Posterior cingulate gyrus (tissue), 11 donors: ENCODE results near the gene COX4I1.
"Not testable (repeated sequence)": the region's sequence is repeated elsewhere in the genome, so short reads cannot be mapped to it uniquely, and the experiment has no call there.

Source experiments
- DNase-seq, 10 donors: peaks; one replicate each; pipeline versions ENCODE4 v3.0.0 to v3.0.0-alpha.2; 2020 to 2021; ENCODE audit warnings: mixed read lengths in 3 of 10
- intact Hi-C: fragments of 100-400 bp; cut with DNase I; formaldehyde crosslinking; loops from one replicate; pipeline ENCODE4 v1.15.1; 2023

The COX4I1 gene

DNA sequence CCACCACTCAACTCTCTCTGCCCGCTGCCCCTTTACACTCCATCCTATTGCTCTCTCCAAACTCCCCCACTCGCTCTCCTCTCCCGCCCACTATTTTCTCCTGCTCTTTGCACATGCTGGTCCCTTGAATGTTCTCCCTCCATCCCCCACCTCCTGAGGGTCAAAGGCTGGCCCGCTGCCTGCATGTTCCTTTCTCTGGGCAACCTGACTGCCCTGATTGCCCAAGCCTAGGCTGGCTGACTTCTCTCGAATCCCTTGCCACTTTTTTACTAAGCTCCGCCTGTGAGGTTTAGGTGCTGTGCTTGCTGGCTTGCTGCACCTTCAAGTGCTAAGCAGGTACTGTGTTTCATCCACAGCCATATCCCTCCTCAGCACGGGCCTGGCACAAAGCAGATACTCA, 2.9 kb upstream of the COX4I1 start:
- intact Hi-C loops: loop anchor here (10.0 kb wide), 1 partner anchor 142 kb away; no protein-coding TSS in a partner anchor
- peak in 1 of 10 donors; percentile 55 for DNase-seq

DNA sequence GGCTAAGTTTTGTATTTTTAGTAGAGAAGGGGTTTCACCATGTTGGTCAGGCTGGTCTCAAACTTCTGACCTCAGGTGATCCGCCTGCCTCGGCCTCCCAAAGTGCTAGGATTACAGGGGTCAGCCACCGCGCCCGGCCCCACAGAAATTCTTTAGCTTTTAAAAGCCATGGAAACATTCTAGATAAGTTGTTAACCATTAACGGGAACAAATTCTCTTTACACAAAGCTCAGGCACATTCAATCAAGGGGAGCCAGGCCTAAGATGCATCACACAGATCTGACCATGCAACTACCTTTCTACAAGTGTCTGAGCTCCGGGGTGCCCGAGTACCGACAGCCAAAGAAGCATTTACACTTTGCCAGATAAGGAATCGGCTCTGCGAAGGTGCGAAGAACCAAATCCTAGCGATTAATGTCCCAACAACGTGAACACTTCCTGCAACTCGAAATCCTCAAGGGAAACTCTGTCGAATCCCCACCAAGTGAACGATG, 1.2 kb upstream of the COX4I1 start:
- peak in 1 of 10 donors; percentile 53 for DNase-seq
- intact Hi-C loops: loop anchor here (10.0 kb wide), 1 partner anchor 144 kb away; no protein-coding TSS in a partner anchor

DNA sequence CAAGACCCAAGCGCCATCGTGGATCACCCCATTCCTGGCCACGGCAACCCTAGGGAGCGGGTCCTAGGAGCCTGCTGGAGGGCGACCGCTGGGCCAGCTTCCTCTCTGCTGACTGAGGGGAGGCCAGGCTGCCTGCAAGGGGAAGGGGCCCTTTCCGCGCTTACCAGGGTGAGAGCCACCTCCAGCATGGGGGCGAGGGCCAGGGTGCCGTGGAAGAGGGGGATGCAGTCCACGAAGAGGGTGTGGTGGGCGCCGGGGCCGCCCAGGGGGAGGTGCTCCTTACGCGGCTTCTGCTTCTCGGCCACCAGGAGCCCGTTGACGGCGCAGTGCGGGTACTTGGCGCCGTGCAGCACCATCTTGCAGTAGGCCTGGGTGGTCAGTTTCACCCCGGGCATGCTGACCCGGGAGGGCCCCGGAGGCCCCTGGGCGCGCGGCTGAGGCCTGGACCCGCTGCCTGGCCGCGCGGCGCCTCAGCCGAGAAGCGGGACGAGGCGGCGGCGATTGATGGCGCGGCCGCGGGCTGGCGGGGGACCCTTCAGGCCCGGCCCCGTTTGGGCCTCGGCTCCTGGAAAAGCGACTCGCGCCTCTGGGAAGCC, 496 bp upstream of the COX4I1 start:
- intact Hi-C loops: loop anchor here (10.0 kb wide), 1 partner anchor 144 kb away; no protein-coding TSS in a partner anchor
- DNase-seq: no peak

DNA sequence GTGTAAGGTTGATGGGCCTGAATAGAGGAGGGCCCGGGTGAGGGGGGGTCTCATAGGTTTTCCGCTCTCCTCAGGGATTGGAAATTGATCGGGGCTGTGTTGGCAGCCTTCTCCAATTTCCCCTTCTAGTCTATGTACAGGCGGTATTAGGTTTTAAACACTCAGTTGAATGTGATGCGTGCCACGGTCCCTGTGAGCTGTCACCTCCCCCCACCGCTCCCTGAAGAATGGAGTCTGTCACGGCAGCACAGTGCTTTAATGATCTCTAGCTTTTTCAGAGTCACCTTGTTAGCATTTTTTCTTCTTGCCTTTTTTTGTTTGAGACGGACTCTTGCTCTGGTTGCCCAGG, 800 bp downstream of the COX4I1 start:
- intact Hi-C loops: no loop called here
- no peak for DNase-seq

DNA sequence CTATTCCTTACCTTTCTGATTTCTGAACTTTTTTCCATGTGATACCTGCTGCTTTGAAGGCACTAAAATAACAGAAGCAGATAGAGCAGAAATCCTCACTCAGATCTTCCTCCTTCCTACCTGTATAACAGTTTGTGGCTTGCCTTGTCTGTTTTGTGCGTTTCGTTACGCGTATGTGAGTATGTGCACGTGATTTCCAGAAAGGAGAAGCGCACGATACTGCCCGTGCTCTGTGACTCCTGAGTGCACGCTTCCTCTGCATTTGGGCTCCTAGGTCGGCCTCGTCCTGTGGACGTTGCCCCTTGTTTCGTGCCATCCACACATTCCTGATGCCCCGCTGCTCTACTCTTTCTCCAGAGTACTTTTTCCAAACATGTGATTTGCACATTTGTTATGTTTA, 4.1 kb downstream of the COX4I1 start:
- DNase-seq: no peak
- intact Hi-C loops: no loop called here

DNA sequence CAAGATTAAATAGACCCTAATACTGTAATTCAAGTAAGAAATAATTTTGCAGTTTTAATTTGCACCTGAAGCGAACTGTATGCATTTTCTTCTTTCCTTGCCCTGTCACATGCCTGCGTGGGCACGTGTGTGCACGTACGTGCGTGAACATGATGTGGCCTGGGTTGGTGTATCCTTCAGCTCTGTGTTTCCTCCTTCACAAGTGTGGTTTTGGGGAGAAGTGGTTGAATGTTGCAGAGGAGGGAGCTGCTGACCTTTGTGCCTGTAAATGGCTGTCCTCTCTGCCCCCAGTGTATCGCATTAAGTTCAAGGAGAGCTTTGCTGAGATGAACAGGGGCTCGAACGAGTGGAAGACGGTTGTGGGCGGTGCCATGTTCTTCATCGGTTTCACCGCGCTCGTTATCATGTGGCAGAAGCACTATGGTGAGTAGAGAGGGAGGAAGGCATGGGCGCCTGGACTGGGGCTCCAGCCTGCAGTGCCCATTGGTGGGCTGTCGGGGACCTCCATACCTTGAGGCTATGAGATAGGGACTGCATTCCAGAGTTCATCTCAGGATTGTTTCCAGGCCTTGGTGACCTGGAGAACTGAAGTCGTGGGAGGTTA, 6.0 kb downstream of the COX4I1 start:
- intact Hi-C loops: no loop called here
- DNase-seq: no peak

DNA sequence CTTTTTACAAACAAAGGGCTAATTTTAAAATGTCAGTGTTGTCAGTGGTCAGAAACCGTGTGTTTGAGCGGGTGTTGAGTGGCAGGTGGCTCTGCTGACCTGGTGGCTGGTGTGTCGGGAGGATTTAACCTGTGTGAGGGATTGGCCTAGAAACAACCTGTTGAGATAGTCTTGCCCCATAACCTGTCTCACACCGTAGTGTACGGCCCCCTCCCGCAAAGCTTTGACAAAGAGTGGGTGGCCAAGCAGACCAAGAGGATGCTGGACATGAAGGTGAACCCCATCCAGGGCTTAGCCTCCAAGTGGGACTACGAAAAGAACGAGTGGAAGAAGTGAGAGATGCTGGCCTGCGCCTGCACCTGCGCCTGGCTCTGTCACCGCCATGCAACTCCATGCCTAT, 7.0 kb downstream of the COX4I1 start:
- peak in 1 of 10 donors; percentile 52 for DNase-seq
- intact Hi-C loops: no loop called here

DNA sequence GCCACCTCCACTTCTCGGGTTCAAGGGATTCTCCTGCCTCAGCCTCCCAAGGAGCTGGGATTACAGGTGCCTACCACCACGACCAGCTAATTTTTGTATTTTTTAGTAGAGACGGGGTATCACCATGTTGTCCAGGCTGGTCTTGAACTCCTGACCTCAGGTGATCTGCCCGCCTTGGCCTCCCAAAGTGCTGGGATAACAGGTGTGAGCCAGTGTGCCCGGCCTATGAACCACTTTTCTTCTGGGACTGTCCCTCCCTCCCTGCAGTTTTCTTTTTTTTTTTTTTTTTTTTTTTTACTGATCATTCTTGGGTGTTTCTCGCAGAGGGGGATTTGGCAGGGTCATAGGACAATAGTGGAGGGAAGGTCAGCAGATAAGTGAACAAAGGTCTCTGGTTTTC, 7.8 kb downstream of the COX4I1 start:
- intact Hi-C loops: not testable (repeated sequence)

DNA sequence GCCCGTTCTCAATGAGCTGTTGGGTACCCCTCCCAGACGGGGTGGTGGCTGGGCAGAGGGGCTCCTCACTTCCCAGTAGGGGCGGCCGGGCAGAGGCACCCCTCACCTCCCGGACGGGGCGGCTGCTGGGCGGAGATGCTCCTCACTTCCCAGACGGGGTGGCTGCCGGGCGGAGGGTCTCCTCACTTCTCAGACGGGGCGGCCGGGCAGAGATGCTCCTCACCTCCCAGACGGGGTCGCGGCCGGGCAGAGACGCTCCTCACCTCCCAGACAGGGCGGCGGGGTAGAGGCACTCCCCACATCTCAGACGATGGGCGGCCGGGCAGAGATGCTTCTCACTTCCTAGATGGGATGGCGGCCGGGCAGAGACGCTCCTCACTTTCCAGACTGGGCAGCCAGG, 8.6 kb downstream of the COX4I1 start:
- DNase-seq, intact Hi-C loops: not testable (repeated sequence)

More for the DNA sequence above, 7.8 kb downstream of the COX4I1 start:
- peak in 1 of 10 donors; percentile 74 for DNase-seq

DNA sequence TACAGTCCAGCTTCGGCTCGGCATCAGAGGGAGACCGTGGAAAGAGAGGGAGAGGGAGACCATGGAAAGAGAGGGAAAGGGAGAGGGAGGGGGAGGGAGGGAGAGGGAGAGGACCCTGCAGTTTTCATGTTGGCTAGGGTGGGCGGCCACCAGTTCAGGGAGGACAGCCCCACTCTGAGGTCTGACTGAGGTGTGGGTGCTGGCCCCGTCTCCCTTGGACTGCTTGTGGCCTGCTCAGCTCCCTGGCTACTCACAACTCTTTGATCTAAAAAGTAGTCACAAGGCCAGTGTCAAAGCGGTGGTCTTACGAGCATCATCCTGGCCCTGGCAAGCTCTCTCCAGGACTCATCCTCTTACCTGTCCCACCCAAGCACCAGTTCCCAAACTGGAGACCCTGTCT, 9.4 kb downstream of the COX4I1 start:
- DNase-seq: no peak
- intact Hi-C loops: no loop called here

DNA sequence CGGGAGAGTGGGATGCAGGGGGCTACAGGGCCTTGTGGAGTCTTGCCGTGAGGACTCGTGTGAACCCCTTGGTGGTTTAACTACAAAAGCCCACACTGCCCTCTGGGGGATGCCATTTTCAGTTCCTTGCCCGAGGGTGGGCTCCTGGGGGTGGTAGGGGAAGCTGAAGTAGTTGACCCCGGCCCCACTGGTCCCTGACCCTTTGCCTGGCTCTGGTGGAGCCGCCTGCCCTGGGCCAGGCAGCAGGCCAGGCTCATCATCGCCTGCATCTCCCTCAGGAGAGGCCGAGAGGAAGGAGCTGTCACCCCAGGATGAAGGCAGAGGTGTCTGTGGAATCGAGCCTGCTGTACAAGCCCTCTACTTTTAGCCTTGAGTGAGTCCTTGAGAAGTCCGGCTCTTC, 10.2 kb downstream of the COX4I1 start:
- intact Hi-C loops: no loop called here
- DNase-seq: peak in 1 of 10 donors; percentile 49

DNA sequence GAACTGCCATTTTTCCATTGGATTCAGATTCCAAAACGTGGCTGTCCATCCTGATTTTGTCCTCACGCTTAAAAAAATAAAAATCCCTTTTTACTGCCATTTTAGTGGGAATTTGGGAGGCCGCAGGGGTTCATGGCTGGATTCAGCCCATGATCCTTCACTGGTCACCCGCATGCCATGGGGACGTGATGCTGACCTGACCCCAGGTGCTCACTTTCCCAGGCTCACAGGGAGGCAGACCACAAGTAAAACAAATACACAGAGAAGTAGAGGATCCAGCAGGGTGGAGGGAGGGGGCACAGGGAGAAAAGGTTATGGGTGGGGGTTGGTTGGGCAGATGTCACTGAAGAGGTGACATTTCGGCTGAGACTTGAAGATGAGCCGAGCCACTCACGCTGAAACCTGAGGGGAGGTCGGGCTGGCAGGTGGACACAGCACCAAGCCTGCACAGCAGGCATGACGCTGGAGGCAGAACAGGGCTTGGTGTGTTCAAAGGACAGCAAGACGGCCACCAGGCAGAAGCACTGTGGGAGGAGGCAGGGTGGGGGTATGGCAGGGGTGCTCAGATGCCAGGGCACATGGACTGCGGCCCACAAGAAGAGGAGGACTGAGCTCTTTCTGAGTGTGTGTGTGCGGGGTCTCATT, 10.7 kb downstream of the COX4I1 start:
- DNase-seq: peak in 1 of 10 donors; percentile 46
- intact Hi-C loops: no loop called here

DNA sequence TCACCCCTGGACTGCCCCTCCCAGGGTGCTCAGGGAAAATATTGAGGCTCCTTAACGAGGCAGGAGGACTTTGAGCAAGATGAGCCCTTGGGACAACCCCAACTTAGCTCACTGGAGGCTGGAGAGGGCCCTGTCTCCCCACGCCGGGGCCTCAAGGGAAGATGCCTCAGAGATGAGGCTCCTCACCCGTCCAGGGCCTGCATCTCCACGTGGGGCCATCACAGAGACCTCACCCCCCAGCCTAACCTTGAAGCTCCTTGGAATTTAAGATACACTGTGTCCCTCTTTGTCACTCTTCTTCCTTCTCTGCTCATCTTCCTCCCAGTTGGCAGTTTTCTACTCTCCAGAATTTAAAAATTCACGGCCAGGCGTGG, 11.2 kb downstream of the COX4I1 start:
- intact Hi-C loops: no loop called here
- peak in 1 of 10 donors; percentile 17 for DNase-seq

DNA sequence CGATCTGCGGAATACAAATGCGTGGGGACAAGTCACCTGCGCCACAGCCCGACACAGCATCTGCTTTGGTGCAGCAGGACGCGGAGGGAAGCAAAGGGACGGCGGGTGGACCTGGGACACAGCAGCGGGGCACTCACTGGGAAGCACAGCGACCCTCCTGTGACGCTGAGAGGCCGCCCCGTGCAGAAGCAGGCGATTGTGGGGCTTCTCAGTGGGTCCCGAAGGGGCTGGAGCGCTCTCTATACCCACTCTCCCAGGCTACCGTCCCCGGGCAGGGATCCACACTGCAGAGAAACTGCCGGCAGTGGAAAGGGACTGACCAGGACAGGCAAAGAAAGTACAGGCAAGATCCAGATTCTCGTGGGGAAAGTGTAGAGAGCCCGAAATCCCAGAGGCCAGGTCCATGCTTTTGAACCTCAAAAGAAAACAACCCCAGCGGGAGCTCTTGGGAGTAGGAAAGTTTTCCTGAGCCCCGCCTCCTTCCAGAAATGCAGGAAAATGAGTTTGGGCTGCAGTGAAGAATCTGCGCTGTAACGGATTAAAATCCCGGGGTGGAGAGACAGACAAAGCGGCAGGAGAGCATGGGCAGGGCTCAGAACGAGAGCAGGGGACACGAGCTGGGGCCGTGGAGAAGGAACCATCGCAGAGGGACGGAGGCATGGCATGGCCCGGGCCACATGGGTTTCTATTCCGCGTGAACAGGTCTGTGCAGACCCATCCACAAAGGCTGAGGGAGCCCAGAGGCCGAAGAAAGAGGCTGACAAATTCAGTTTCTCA, 12.7 kb downstream of the COX4I1 start:
- no peak for DNase-seq
- intact Hi-C loops: no loop called here

DNA sequence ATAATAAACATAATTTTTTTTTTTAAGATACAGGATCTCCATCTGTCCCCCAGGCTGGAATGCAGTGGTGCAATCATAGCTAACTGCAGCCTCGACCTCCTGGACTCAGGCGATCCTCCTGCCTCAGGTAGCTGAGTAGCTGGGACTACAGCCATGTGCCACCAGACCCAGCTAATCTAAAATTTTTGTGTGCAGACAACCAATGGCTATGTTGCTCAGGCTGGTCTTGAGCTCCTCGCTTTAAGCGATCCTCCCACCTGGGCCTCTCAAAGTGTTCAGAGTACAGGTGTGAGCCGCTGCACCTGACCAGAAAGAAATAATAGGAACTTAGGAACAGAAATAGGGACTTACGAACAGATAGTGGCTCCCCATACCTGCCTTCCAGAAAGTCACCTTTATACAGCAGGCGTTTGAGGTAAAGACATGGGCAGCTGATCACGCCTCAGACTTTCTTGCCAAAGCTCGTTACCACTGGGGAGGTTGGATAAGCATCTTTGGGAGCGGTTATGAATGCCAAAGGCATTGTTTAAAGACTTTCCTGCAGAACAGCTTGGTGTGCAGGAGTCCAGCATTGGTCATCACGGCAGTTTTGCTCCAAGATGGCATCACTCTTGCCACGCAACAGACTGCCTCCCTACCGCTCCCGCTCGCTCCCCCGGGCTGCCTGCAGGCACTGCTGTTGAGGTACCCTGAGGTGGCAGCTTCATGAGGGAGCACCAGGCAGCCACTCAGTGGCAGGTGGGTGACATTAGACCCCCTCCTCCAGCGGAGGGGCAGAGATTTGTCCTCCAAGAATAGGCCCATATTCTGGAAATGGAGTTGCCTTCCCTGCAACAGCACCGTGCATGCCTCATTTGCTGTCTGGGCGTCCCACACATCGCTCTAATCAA, 13.6 kb downstream of the COX4I1 start:
- no peak for DNase-seq
- intact Hi-C loops: no loop called here

DNA sequence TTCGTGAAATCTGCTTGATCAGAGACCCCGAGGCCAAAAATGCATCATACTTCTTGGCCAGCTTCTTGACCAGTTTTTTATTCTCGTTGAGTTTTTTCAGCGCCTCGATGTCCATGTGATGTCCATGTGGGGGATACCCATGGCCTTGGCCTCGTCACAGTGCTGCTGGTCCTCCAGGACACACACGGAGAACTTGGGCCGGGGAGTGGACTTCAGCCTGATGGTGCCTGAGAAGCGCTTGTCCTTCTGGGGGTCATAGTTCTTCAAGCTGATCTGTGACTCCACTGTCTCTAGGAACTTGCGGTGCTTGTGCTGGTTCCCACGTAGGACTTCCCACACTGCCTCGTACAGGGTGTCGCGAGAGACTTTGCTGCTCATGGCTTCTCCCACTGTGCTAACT, 16.7 kb downstream of the COX4I1 start:
- intact Hi-C loops: no loop called here
- no peak for DNase-seq

DNA sequence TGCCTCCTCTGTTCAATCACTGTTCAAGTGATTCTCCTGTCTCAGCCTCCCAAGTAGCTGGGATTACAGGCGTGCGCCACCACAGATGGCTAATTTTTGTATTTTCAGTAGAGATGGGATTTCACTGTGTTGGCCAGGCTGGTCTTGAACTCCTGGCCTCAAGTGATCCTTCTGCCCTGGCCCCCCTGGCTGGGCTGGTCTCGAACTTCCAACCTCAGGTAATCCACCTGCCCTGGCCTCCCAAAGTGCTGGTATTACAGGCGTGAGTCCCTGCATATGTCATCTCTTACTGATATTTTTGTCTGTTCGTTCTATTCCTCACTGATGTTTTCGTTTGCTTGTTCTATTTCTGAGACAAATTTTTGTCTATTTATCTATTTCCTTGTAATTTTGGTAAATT, 17.7 kb downstream of the COX4I1 start:
- intact Hi-C loops: not testable (repeated sequence)

DNA sequence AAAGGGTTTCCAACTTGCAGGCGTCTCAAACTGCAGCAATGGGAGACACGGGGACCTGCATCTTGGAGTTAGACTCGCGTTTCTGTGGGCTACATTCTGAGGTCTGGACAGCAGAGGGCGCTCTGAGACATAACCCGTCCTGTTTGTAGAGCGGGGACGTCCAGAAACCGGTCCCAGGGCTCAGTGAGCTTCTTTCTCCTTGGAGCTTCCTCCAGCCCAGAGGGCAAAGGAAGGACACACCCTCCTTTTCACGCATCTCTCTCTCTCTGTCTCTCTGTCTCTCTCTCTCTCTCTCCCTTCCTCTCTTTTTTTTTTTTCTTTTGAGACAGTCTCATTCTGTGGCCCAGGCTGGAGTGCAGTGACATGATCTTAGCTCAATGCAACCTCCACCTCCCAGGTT, 19.8 kb downstream of the COX4I1 start:
- intact Hi-C loops: no loop called here
- DNase-seq: peak; percentile 50 to 96 (median 79)

More for the DNA sequence above, 17.7 kb downstream of the COX4I1 start:
- not testable (repeated sequence) for DNase-seq

DNA sequence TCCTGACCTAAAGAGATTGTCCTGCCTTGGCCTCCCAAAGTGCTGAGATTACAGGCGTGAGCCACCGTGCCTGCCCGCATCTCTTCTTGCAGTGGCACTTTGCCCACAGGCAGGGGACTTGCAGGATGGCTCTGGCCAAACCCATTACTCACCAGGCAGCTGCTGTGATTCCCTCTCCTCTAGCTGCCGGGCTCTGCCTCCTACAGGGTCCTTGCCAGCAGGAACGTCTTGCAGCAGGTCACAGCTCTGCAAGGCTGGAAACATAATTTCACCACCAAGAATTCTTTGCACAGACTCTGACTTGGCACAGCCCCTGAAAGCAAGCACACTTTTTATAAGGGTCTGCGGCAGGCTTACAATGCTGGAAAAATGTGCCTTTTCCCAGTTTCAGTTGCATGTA, 20.3 kb downstream of the COX4I1 start:
- intact Hi-C loops: loop anchor here (5.0 kb wide), 1 partner anchor 698 kb away; no protein-coding TSS in a partner anchor
- DNase-seq: peak in 1 of 10 donors; percentile 73
